Thyroid gland (tissue), 4 donors: ENCODE results near the gene ANKRD34A.

Experiments used
- CTCF ChIP-seq, 6 experiments: fragments of 200-600 bp in 3 of 6; fragments of 450-650 bp in 3 of 6; sonication (generic) in 3 of 6; IDR thresholded peaks; one replicate each; pipeline ENCODE4 v1.5.1; 2016 to 2019; ENCODE audit warnings: antibody characterized with exemption in 6 of 6, mild to moderate bottlenecking in 2 of 6, inconsistent platforms in 1 of 6, moderate library complexity in 1 of 6
- POLR2A ChIP-seq, 2 donors: fragments of 450-650 bp; IDR thresholded peaks; one replicate each; pipeline ENCODE4 v1.6.1; 2017; ENCODE audit warnings: antibody characterized with exemption in 2 of 2, mild to moderate bottlenecking in 2 of 2, moderate library complexity in 1 of 2

- TF ChIP-seq CTCF (IDR thresholded peaks at IDR 0.05) (no peak), POLR2A (IDR thresholded peaks at IDR 0.05) (no peak)
Observed at GRCh38 chr1:145985129-145985501, 20.7 kb upstream of the ANKRD34A start.
